PC-9 (cell line): ENCODE measurements around the gene DAPK2. TPM values are rescaled to one million over a fixed set of nuclear protein-coding genes. Genes with fewer than 3 reads are reported as not detected.

ENCODE experiments used
- BruUV-seq: library from RNA; stranded (reverse); fragments of 400-500 nt; replicated peaks from 2 replicates; lab custom pipeline; 2021; lab: Mats Ljungman, UMichigan
- CTCF ChIA-PET: fragments of 300-600 bp; sonication (Branson Sonifier 250); formaldehyde crosslinking; loops from one replicate; lab custom pipeline; 2022; ENCODE audit warnings: antibody characterized with exemption; lab: Charles Lee
- POLR2A ChIA-PET: fragments of 300-600 bp; sonication (Branson Sonifier 250); formaldehyde crosslinking; loops from one replicate; lab custom pipeline; 2022; ENCODE audit warnings: antibody characterized with exemption; ENCODE audit not compliant: unreplicated experiment; lab: Charles Lee
- DNase-seq, 2 experiments: peaks; one replicate each; pipeline versions ENCODE4 v3.0.0 to v3.0.0-alpha.2; 2015 to 2022; ENCODE audit warnings: mixed read lengths in 1 of 2
- H2AFZ ChIP-seq: fragments of 200-600 bp; sonication (generic); 2 replicates; pipeline ENCODE4 v1.8.1; 2017; ENCODE audit warnings: antibody characterized with exemption
- H3F3A ChIP-seq: fragments of 200-600 bp; sonication (generic); 2 replicates; pipeline ENCODE4 v1.8.1; 2017; ENCODE audit warnings: antibody characterized with exemption, mild to moderate bottlenecking, low read depth; ENCODE audit not compliant: insufficient read depth
- H3K27ac ChIP-seq: fragments of 200-600 bp; sonication (generic); 2 replicates; pipeline ENCODE4 v1.6.1; 2016; ENCODE audit warnings: mixed run types
- H3K27me3 ChIP-seq: fragments of 200-600 bp; sonication (generic); 2 replicates; pipeline ENCODE4 v1.6.1; 2016; ENCODE audit warnings: low read depth, mixed run types; ENCODE audit not compliant: insufficient read depth
- H3K36me3 ChIP-seq: fragments of 200-600 bp; sonication (generic); 2 replicates; pipeline ENCODE4 v1.6.1; 2016; ENCODE audit warnings: low read depth, mixed run types
- H3K4me1 ChIP-seq: fragments of 200-600 bp; sonication (generic); replicated peaks from 2 replicates; pipeline ENCODE4 v1.6.1; 2016; ENCODE audit warnings: mixed run types; ENCODE audit not compliant: insufficient read depth
- H3K4me2 ChIP-seq: fragments of 200-600 bp; sonication (generic); 2 replicates; pipeline ENCODE4 v1.6.1; 2017; ENCODE audit warnings: mixed run types
- H3K4me3 ChIP-seq: fragments of 200-600 bp; sonication (generic); 2 replicates; pipeline ENCODE4 v1.6.1; 2016; ENCODE audit warnings: mixed run types
- H3K79me2 ChIP-seq: fragments of 200-600 bp; sonication (generic); 2 replicates; pipeline ENCODE4 v1.6.1; 2017; ENCODE audit warnings: low read depth, mixed run types
- H3K9me2 ChIP-seq: fragments of 200-600 bp; sonication (generic); 2 replicates; pipeline ENCODE4 v1.8.1; 2017; ENCODE audit warnings: mild to moderate bottlenecking; ENCODE audit not compliant: insufficient read depth
- H3K9me3 ChIP-seq: fragments of 200-600 bp; sonication (generic); 2 replicates; pipeline ENCODE4 v1.8.1; 2016; ENCODE audit warnings: low read depth; ENCODE audit not compliant: insufficient read depth
- H4K20me1 ChIP-seq: fragments of 200-600 bp; sonication (generic); 2 replicates; pipeline ENCODE4 v1.8.1; 2017; ENCODE audit not compliant: insufficient read depth
- CTCF ChIP-seq: fragments of 200-600 bp; sonication (generic); conservative IDR thresholded peaks from 2 replicates; pipeline ENCODE4 v1.6.1; 2017; ENCODE audit warnings: mixed run types, antibody characterized with exemption, mild to moderate bottlenecking, moderate library complexity
- EZH2 ChIP-seq: fragments of 200-600 bp; sonication (generic); IDR thresholded peaks from 2 replicates; pipeline ENCODE4 v1.8.0; 2017; ENCODE audit warnings: antibody characterized with exemption, low read depth
- intact Hi-C: fragments of 100-400 bp; cut with micrococcal nuclease; formaldehyde crosslinking; loops from one replicate; pipeline ENCODE4 v1.10.0; 2022; ENCODE audit not compliant: unreplicated experiment
- total RNA-seq: library from RNA; stranded (reverse); gene quantifications from 2 replicates; pipeline ENCODE4 v1.2.3, GENCODE V29; 2021

Gene DAPK2
- total RNA-seq, 1 experiment from 2014 or later = 11.0 TPM

GRCh38 chr15:64093627-64094417 lies 47.5 kb upstream of the DAPK2 start, which contains the start of gene CIAO2A:
Gene CIAO2A (minus strand): TSS chr15:64093838. CDS start chr15:64093768, 70 bp downstream.
- Histone ChIP-seq H3K4me2 (peak within 1 kb of the TSS; percentile 84), H3K27ac (peak within 1 kb of the TSS; percentile 59), H4K20me1 (peaks cover 15% of the 10 kb centered on the region), H3K4me3 (peak within 1 kb of the TSS; percentile 67), H3K4me1 (peaks cover 26% of the 10 kb centered on the region), H3K9me3 (no peaks in the 10 kb centered on the region), H3K9me2 (no peaks in the 10 kb centered on the region), H2AFZ (peak within 1 kb of the TSS; percentile 85), H3K27me3 (no peaks in the 10 kb centered on the region), H3F3A (peaks cover 12% of the 10 kb centered on the region; the same call in 1 of the 2 replicates), H3K79me2 (peaks cover 69% of the 10 kb centered on the region), H3K36me3 (no peaks in the 10 kb centered on the region)
- peak; percentile 92 to 95 for DNase-seq
- ChIA-PET POLR2A (interaction anchor here (0.6 to 0.7 kb wide), 6 partner anchors 43 to 1374 kb away, joined by 3 to 24 read pairs (median 6); no protein-coding TSS in a partner anchor), CTCF (interaction anchor here (1.0 to 1.5 kb wide), 4 partner anchors 59 to 484 kb away, joined by 3 to 4 read pairs (median 4); no protein-coding TSS in a partner anchor)
- no TSS peak for BruUV-seq
- TF ChIP-seq EZH2 (no peak), CTCF (no peak)
- intact Hi-C loops = loop anchor here (5.0 kb wide), 2 partner anchors 492 to 592 kb away; partner anchors contain the start of gene USP3

GRCh38 chr15:64092864-64093626 lies 46.8 kb upstream of the DAPK2 start:
- BruUV-seq = TSS peak; percentile 70
- H3K4me3 ChIP-seq = peak overlapping the region; percentile 67
- no peaks in the 10 kb centered on the region for H3K9me3 ChIP-seq
- ChIA-PET CTCF (interaction anchor here (1.0 to 1.5 kb wide), 4 partner anchors 60 to 483 kb away, joined by 3 to 4 read pairs (median 4); no protein-coding TSS in a partner anchor), POLR2A (interaction anchor here (0.6 to 0.7 kb wide), 5 partner anchors 44 to 488 kb away, joined by 3 to 24 read pairs (median 4); no protein-coding TSS in a partner anchor)
- H3K4me2 ChIP-seq = peak overlapping the region; percentile 84
- H3F3A ChIP-seq = peaks cover 12% of the 10 kb centered on the region; the same call in 1 of the 2 replicates
- DNase-seq = peak in 1 of 2 experiments; percentile 30
- no peaks in the 10 kb centered on the region for H3K36me3 ChIP-seq
- H3K27me3 ChIP-seq = no peaks in the 10 kb centered on the region
- peaks cover 15% of the 10 kb centered on the region for H4K20me1 ChIP-seq
- intact Hi-C loops = loop anchor here (5.0 kb wide), 2 partner anchors 491 to 591 kb away; partner anchors contain the start of gene USP3
- H3K27ac ChIP-seq = no peak overlapping the region
- peak overlapping the region; percentile 85; the same call in 1 of the 2 replicates for H2AFZ ChIP-seq
- H3K9me2 ChIP-seq = no peaks in the 10 kb centered on the region
- TF ChIP-seq EZH2 (no peak), CTCF (no peak; the same call in 1 of the 2 replicates)
- peaks cover 62% of the 10 kb centered on the region for H3K79me2 ChIP-seq
- peaks cover 26% of the 10 kb centered on the region for H3K4me1 ChIP-seq
